PC-9 (cell line): ENCODE measurements around the gene SYNGR2.

Source experiments
- EZH2 ChIP-seq: fragments of 200-600 bp; sonication (generic); IDR thresholded peaks from 2 replicates; pipeline ENCODE4 v1.8.0; 2017; ENCODE audit warnings: antibody characterized with exemption, low read depth
- TF ChIP-seq, protein P1 (sequence below): fragments of 200-600 bp; sonication (generic); conservative IDR thresholded peaks from 2 replicates; pipeline ENCODE4 v1.6.1; 2017; ENCODE audit warnings: mixed run types, antibody characterized with exemption, mild to moderate bottlenecking, moderate library complexity

DNA sequence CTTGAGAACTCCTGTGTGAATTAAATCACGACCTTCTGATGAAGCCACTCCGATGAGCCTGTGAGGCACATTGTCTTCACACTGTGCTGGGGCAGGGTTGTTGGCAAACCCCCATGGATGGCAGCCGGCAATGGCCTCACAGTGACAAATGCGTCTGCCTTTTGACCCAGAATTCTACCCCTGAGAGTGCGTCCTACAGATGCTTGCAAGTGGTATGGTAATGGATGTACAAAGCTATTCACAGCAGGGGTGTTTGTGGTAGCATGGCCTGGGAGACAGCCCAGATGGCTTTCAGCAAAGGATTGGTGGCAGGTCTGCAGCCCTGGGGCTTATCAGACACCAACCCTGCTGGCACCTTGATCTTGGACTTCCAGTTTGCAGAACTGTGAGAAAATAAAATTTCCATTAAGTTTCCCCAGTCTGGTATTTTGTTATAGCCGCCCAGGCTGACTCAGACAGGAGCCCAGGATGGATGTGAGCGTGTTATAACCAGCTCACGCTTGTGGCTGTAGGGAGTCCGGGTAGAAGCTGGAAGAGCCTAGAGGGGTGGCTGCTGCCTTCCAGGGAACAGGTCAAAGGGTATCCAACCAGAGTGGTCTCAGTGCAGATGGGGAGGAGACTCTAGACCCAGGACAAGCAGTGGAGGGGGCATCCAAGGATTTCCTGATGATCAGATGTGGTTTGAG, 28.9 kb downstream of the SYNGR2 start:
- TF ChIP-seq, protein P1, sequence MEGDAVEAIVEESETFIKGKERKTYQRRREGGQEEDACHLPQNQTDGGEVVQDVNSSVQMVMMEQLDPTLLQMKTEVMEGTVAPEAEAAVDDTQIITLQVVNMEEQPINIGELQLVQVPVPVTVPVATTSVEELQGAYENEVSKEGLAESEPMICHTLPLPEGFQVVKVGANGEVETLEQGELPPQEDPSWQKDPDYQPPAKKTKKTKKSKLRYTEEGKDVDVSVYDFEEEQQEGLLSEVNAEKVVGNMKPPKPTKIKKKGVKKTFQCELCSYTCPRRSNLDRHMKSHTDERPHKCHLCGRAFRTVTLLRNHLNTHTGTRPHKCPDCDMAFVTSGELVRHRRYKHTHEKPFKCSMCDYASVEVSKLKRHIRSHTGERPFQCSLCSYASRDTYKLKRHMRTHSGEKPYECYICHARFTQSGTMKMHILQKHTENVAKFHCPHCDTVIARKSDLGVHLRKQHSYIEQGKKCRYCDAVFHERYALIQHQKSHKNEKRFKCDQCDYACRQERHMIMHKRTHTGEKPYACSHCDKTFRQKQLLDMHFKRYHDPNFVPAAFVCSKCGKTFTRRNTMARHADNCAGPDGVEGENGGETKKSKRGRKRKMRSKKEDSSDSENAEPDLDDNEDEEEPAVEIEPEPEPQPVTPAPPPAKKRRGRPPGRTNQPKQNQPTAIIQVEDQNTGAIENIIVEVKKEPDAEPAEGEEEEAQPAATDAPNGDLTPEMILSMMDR = no peak
- TF ChIP-seq EZH2 = no peak
